ENCODE measurements around the gene RNF5.

Gene RNF5

DNA sequence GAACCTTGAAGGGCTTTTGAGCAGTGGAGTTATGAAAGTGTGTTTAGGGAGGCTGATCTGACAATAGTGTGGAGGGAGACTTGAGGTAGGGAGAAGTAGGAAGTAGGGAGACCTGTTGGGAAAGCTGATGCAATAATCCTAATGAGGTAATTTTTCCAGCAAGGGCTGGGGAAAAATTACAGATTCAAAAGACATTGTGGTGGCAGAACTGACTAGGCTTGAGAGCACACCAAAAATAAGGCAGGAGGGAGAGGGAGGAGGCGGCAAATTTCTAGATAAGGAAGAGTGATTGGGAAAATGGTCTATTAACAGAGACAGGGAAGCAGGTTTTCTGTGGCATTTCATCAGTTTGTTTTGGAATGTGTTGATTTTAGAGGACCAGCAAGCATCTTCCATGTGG, 31.9 kb upstream of the RNF5 start:
- H3K27me3 ChIP-seq (ENCODE audit: control insufficient read depth, insufficient read depth, low read length): peaks cover 24% of the 10 kb centered on the region
- peaks cover 36% of the 10 kb centered on the region for H3K4me1 ChIP-seq (ENCODE audit: control insufficient read depth, insufficient read depth, low read length)
- no peak overlapping the region for H3K27ac ChIP-seq (ENCODE audit: low read depth, low read length)
- H3K9ac ChIP-seq (ENCODE audit: low read length): no peak overlapping the region
- H3K36me3 ChIP-seq (ENCODE audit: control insufficient read depth, insufficient read depth, low read length): no peaks in the 10 kb centered on the region
- H3K4me3 ChIP-seq (ENCODE audit: low read depth, low read length): no peak overlapping the region
- no peaks in the 10 kb centered on the region for H3K9me3 ChIP-seq (ENCODE audit: control insufficient read depth, insufficient read depth, low read depth, low read length)

DNA sequence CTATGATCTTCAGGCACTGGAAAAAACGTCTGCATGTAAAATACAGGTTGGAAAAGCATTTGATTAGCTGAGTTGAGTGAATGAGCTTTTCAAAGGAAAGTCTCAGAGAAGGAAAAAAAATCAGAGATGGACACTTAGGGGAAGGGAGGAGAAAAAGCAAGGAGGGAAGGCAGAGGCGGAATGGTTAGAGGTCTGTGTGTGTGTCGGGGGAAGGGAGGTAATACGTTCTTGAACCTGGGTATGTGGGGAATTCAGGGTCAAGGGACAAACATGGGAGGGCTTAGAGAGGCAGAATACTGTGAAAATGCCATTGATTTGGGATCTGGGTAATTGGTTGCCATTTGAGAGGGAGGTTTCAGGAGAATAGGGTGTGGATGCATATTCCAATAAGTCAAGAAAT, 31.5 kb upstream of the RNF5 start:
- Histone ChIP-seq H3K27ac (ENCODE audit: low read depth, low read length) (no peak overlapping the region), H3K36me3 (ENCODE audit: control insufficient read depth, insufficient read depth, low read length) (no peaks in the 10 kb centered on the region), H3K27me3 (ENCODE audit: control insufficient read depth, insufficient read depth, low read length) (peaks cover 27% of the 10 kb centered on the region), H3K4me3 (ENCODE audit: low read depth, low read length) (0 out of 2 replicates have a peak overlapping the region, but pooled peaks have one; percentile 8), H3K4me1 (ENCODE audit: control insufficient read depth, insufficient read depth, low read length) (peaks cover 38% of the 10 kb centered on the region), H3K9me3 (ENCODE audit: control insufficient read depth, insufficient read depth, low read depth, low read length) (no peaks in the 10 kb centered on the region), H3K9ac (ENCODE audit: low read length) (no peak overlapping the region)

DNA sequence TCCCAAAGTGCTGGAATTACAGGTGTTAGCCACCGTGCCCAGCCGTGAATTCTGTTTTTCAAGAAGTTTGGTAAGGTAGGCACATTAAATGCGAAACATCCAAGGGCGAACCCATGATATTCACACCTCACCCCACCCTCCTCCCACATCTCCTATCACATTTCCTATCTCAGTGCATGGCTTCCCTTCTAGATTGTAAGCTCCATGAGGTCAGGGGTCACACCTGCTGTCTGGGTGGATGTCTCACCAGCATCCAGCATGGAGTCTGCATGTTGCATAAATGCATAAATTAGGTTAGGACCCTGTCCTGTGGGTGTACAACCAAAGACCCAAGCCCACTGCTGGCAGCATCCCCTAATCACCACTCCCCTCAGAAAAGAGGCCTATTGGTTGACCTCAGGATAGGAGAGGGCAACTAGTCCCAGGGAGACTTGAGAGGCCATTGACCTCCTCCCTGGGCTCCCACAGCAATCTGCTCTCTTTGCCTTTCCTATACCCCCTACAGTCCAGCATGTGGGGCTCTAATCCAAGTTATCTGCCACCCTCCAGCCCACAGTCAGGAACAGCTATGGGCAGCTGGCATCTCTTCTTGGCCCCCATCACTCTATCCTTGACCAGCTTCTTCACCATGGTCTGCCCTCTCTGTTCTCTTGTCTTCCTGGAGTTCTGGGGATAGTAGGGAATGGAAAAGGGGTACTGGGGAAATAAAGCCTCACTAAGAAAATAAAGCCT, 30.6 kb upstream of the RNF5 start:
- peak overlapping the region; percentile 56 for H3K4me3 ChIP-seq (ENCODE audit: low read depth, low read length)
- H3K4me1 ChIP-seq (ENCODE audit: control insufficient read depth, insufficient read depth, low read length): peaks cover 45% of the 10 kb centered on the region
- H3K9me3 ChIP-seq (ENCODE audit: control insufficient read depth, insufficient read depth, low read depth, low read length): no peaks in the 10 kb centered on the region
- H3K36me3 ChIP-seq (ENCODE audit: control insufficient read depth, insufficient read depth, low read length): no peaks in the 10 kb centered on the region
- no peak overlapping the region for H3K27ac ChIP-seq (ENCODE audit: low read depth, low read length)
- peaks cover 34% of the 10 kb centered on the region for H3K27me3 ChIP-seq (ENCODE audit: control insufficient read depth, insufficient read depth, low read length)
- no peak overlapping the region for H3K9ac ChIP-seq (ENCODE audit: low read length)

DNA sequence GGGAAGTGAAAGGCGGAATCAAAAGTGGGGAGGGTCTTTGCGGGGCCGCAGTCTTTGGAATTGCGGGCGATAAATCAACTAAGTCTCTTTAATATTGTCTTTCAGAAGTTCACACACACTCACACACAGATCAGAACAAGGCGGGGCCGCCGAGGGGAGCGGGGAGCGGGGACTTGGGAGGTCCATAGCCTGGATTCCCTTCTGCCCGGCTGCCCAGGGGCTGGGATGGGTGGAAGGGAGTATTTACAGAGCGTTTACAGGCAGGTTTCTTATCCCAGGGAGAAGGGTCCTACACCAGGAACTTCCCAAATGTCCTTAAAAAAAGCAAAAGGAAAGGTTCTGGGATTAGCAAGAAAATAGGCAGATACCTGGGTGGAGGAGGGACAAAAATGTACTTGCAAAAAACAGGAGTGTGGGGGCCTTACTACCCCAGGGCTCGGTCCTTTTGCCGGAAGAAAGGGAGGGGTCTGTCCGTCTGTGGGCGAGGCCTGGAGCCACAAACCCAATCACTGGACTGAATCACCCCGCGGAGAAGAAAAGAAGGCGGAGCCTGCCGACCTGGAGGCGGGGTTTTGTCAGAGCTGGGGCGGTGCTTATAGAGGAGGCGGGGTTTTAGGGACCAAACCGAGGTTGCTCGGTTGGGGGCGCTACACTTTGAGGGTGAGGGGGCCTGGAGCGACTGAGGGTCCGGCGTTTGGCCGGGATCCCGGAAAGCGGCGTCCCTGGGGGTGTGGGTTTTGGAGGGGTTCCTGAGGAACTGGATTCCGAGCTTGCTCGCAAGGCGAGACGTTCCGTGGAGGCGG, 29.7 kb upstream of the RNF5 start:
- H3K9me3 ChIP-seq (ENCODE audit: control insufficient read depth, insufficient read depth, low read depth, low read length): no peaks in the 10 kb centered on the region
- peaks cover 36% of the 10 kb centered on the region for H3K27me3 ChIP-seq (ENCODE audit: control insufficient read depth, insufficient read depth, low read length)
- H3K36me3 ChIP-seq (ENCODE audit: control insufficient read depth, insufficient read depth, low read length): no peaks in the 10 kb centered on the region
- H3K27ac ChIP-seq (ENCODE audit: low read depth, low read length): no peak overlapping the region
- H3K4me1 ChIP-seq (ENCODE audit: control insufficient read depth, insufficient read depth, low read length): peaks cover 45% of the 10 kb centered on the region
- H3K4me3 ChIP-seq (ENCODE audit: low read depth, low read length): peak overlapping the region; percentile 56
- no peak overlapping the region for H3K9ac ChIP-seq (ENCODE audit: low read length)

DNA sequence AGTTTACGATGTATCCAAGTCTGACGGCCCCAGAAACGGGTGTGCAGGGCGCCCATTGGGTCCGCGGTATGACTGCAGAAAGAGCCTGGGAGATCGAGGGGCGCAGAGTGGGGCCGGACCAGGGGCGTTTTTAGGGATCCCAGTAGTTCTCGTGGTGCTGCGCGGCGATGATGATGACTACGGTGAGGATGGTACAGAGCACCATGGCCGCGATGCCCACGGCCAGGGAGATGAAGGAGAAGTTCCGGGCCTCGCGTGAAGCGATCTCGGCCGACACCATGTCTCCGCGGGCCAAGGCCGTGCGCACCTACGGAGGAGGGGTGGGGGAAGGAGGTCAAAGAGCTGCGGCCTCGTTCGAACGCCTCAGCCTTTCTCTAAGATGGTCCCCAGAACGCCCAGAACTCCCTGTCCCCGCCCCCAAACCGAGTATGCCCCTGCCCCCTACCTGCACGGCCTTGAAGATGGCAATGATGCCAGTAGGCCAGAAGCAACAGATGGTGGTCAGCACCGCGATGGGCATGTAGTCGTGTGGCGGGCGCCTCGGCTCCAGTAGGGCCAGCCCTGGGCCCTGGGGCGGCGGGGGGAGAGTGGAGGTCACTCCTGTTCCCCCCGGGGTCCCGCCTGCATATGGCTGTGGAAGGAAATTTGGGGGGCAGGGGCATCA, 29.0 kb upstream of the RNF5 start:
- peak overlapping the region; percentile 56 for H3K4me3 ChIP-seq (ENCODE audit: low read depth, low read length)
- H3K9me3 ChIP-seq (ENCODE audit: control insufficient read depth, insufficient read depth, low read depth, low read length): no peaks in the 10 kb centered on the region
- H3K27ac ChIP-seq (ENCODE audit: low read depth, low read length): no peak overlapping the region
- peaks cover 36% of the 10 kb centered on the region for H3K27me3 ChIP-seq (ENCODE audit: control insufficient read depth, insufficient read depth, low read length)
- H3K9ac ChIP-seq (ENCODE audit: low read length): no peak overlapping the region
- H3K4me1 ChIP-seq (ENCODE audit: control insufficient read depth, insufficient read depth, low read length): peaks cover 45% of the 10 kb centered on the region
- no peaks in the 10 kb centered on the region for H3K36me3 ChIP-seq (ENCODE audit: control insufficient read depth, insufficient read depth, low read length)

DNA sequence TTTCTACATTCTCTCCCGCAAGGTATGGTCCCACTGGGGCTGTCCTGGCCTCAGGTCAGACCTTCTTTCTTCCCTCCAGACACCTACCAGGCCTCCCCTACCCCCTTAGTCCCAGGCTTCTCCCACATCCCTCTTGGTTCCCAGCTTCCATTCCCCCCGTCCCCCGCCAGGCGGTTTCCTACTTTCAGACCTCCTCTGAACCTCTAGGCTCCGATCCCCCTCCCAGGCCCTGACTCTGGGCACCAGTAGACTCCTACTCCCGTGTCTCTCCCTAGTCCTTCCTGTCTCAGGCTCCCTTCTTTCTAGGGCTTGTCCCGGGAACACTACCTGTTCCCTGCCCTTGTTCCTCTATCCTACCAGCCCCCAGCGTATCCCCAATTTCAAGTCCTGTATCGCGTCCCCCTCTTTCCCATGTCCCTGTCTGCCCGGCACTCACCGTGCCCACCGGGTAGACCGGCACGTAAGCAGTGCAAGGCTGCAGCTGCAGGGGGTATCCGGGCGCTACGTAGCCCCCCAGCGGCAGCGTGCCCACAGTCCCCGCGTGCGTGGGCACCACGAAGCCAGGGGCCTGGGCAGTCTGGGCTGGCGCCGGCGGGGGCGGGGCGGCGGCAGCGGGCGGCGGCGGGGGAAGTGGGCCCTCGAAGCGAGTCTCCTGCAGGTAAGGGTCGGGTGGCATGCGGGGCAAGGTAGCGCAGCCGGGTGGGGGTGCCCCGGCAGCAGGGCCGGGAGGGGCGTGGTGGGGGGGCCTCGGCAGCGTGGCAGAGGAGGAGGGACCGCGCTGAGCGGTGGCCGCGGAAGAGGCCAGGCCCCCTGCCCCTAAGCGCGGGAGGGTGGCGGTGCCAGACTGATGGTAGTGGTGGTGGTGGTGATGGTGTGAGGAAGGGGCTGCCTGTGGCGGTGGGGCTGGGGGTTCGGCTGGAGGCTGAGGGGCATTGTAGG, 28.0 kb upstream of the RNF5 start:
- peaks cover 52% of the 10 kb centered on the region for H3K4me1 ChIP-seq (ENCODE audit: control insufficient read depth, insufficient read depth, low read length)
- H3K9ac ChIP-seq (ENCODE audit: low read length): no peak overlapping the region
- H3K4me3 ChIP-seq (ENCODE audit: low read depth, low read length): peak overlapping the region; percentile 56
- H3K27me3 ChIP-seq (ENCODE audit: control insufficient read depth, insufficient read depth, low read length): peaks cover 36% of the 10 kb centered on the region
- no peak overlapping the region for H3K27ac ChIP-seq (ENCODE audit: low read depth, low read length)
- no peaks in the 10 kb centered on the region for H3K36me3 ChIP-seq (ENCODE audit: control insufficient read depth, insufficient read depth, low read length)
- no peaks in the 10 kb centered on the region for H3K9me3 ChIP-seq (ENCODE audit: control insufficient read depth, insufficient read depth, low read depth, low read length)

DNA sequence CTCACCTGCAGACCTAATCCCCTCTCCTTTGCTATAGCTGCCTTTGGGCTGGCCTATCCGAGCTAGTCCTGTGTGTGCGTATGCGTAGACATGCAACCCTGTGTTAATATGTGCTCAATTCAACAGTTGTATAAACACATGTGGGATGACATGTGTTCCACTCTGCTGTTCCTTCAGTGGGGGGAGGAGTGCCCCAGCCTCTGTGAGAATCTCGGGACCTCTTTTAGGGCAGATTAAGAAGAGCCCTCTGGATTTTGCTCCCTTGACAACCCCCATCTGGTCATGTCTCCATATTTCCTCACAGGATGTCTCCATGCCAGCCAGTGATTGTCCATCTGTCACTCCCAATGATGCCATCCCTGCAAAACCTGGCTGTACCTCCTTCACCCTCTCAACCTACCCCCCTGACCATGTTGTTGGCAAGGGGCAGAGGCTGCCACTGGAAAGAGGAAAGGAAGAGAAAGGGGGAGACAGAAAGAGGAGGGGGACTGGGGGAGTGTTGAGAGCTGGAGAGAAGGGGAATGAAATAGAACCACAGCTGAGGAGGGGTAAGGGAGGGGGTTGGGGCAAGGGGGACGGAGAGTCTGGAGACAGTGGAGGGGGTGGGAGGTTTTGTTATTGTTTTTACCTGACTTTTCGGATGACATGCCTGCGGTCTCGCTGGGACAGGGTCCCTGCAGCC, 26.9 kb upstream of the RNF5 start:
- Histone ChIP-seq H3K9me3 (ENCODE audit: control insufficient read depth, insufficient read depth, low read depth, low read length) (no peaks in the 10 kb centered on the region), H3K4me1 (ENCODE audit: control insufficient read depth, insufficient read depth, low read length) (peaks cover 44% of the 10 kb centered on the region), H3K4me3 (ENCODE audit: low read depth, low read length) (peak overlapping the region; percentile 49), H3K27ac (ENCODE audit: low read depth, low read length) (no peak overlapping the region), H3K27me3 (ENCODE audit: control insufficient read depth, insufficient read depth, low read length) (peaks cover 36% of the 10 kb centered on the region), H3K9ac (ENCODE audit: low read length) (no peak overlapping the region), H3K36me3 (ENCODE audit: control insufficient read depth, insufficient read depth, low read length) (peaks cover 7% of the 10 kb centered on the region)

DNA sequence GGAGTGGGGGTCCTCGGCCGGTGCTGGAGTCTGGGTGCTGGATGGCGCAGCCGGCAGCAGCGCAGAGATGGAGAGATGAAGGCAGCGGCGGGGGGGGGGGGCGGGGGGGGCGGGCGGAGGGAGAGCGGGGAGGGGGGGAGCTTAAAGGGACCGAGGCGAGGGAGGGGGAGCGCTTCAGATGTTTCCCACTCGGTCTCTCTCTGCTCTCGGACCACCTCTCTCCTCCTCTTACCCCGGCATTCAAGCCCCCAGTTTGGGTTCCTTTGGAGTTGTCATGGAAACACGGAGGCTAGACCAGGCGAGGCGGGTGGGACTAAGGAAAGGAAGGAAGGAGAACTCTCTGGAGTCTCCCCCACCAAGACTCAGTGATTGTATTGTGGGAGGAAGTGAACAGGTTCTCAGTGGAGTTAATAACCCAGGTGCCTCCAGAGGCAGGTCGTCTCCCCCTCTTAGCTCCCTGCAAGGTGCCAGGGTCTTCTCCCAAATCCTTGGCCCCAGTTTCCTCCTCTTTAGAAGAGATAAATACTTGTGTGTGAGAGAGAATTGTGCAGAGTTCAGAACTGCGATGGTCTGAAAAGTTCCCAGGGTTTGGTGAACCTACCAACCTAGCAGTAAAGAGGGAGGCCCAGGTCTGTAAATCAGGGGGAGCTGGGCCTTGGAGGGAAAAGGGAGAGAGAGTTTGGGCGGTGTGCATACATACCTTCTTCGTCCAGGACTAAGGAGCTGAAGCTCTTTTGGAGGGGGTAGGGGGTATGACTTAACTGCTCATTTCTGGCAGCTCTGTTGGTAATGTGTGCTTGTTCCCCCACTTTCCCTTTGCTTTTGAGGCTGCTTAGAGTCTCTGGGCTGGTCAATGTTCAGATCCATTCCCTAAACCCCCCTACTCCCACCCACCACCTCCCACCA, 26.1 kb upstream of the RNF5 start, which contains the start of gene PRRT1:
Gene PRRT1, minus strand, starts transcription at position 77 of the 906 bp plus-strand sequence. CDS start 112 bp downstream, outside the sequence.
- peaks cover 36% of the 10 kb centered on the region for H3K4me1 ChIP-seq (ENCODE audit: control insufficient read depth, insufficient read depth, low read length)
- H3K9me3 ChIP-seq (ENCODE audit: control insufficient read depth, insufficient read depth, low read depth, low read length): no peaks in the 10 kb centered on the region
- H3K27ac ChIP-seq (ENCODE audit: low read depth, low read length): no peak within 1 kb of the TSS
- H3K4me3 ChIP-seq (ENCODE audit: low read depth, low read length): peak within 1 kb of the TSS; percentile 86
- H3K27me3 ChIP-seq (ENCODE audit: control insufficient read depth, insufficient read depth, low read length): peaks cover 36% of the 10 kb centered on the region
- H3K36me3 ChIP-seq (ENCODE audit: control insufficient read depth, insufficient read depth, low read length): peaks cover 10% of the 10 kb centered on the region
- peak within 1 kb of the TSS; percentile 91 for H3K9ac ChIP-seq (ENCODE audit: low read length)

DNA sequence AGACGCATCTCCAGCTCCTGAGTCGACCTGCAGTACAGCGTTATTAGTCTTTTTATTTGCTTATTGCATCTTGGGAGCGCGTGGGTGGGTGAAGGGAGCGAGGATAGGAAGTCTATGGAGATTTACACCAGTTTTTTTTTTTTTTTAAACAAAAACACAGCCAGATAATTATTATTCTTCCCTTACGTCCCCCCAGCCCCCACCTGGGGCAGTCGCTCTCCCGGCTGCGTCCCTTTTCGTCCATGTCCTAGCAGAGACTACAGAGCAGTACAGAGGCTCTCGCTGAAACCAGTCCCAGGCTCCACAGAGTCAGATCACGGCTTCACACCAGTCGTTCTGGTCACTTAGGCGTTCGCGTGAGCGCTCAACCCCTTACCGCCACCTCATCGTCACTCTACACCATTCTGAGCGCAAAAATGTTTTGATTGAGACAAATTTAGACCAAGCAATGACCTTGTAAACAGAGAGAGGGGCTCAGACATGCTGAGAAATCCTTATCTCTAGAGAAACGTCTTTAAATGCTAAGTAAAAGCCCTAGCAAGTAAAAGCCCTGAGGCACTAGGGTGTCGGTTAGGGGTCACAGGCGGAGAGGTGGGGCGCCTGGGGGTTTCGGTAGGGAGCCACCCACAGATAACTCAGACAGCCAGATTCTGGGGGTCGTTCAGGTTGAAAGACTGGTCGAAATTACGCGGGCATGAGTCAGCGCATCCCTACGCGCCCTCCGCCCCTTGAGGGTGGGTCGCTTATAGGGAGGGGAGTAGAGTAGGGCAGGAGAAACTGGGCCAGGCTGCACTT, 25.2 kb upstream of the RNF5 start:
- Histone ChIP-seq H3K27me3 (ENCODE audit: control insufficient read depth, insufficient read depth, low read length) (peaks cover 36% of the 10 kb centered on the region), H3K4me3 (ENCODE audit: low read depth, low read length) (peak overlapping the region; percentile 86), H3K36me3 (ENCODE audit: control insufficient read depth, insufficient read depth, low read length) (peaks cover 17% of the 10 kb centered on the region), H3K27ac (ENCODE audit: low read depth, low read length) (peak overlapping the region; percentile 48; the same call in 1 of the 2 replicates), H3K9ac (ENCODE audit: low read length) (peak overlapping the region; percentile 91), H3K4me1 (ENCODE audit: control insufficient read depth, insufficient read depth, low read length) (peaks cover 30% of the 10 kb centered on the region), H3K9me3 (ENCODE audit: control insufficient read depth, insufficient read depth, low read depth, low read length) (no peaks in the 10 kb centered on the region)
